NCI-H2107 (cell line): ENCODE data around the gene LSS.
"Not testable (repeated sequence)": the region's sequence is repeated elsewhere in the genome, so short reads cannot be mapped to it uniquely, and the experiment has no call there.

Experiments
- DNase-seq: peaks from one replicate; lab custom pipeline; 2025; lab: John Stamatoyannopoulos, UW

LSS gene

GRCh38 chr21:46205166-46205565 lies 23.4 kb downstream of the LSS start:
- peak; percentile 72 for DNase-seq

- no peak for DNase-seq
Observed at GRCh38 chr21:46203203-46203600, 25.4 kb downstream of the LSS start.

GRCh38 chr21:46202592-46203202 lies 25.9 kb downstream of the LSS start:
- no peak for DNase-seq

GRCh38 chr21:46200877-46201803 lies 27.4 kb downstream of the LSS start:
- not testable (repeated sequence) for DNase-seq

- DNase-seq, result no peak
Observed at GRCh38 chr21:46199436-46200373, 28.9 kb downstream of the LSS start.

GRCh38 chr21:46196733-46197132 lies 31.8 kb downstream of the LSS start:
- no peak for DNase-seq

GRCh38 chr21:46195595-46196195 lies 32.9 kb downstream of the LSS start:
- DNase-seq, result no peak

- DNase-seq, result no peak
Observed at GRCh38 chr21:46194374-46195334, 33.9 kb downstream of the LSS start.

- DNase-seq, result no peak
Observed at GRCh38 chr21:46193829-46194373, 34.7 kb downstream of the LSS start.

- DNase-seq, result no peak
Observed at GRCh38 chr21:46191686-46192575, 36.6 kb downstream of the LSS start.

GRCh38 chr21:46191257-46191685 lies 37.3 kb downstream of the LSS start:
- no peak for DNase-seq

- DNase-seq, result no peak
Observed at GRCh38 chr21:46190491-46191131, 38.0 kb downstream of the LSS start.

GRCh38 chr21:46189959-46190490 lies 38.5 kb downstream of the LSS start:
- DNase-seq, result no peak

- DNase-seq, result no peak
Observed at GRCh38 chr21:46189213-46189958, 39.2 kb downstream of the LSS start.

GRCh38 chr21:46188226-46189212 lies 40.1 kb downstream of the LSS start:
- DNase-seq, result peak; percentile 9

GRCh38 chr21:46187814-46188213 lies 40.8 kb downstream of the LSS start:
- no peak for DNase-seq

GRCh38 chr21:46187261-46187660 lies 41.3 kb downstream of the LSS start:
- no peak for DNase-seq
